Measurements from ENCODE around the gene ZIC4. TPM values are rescaled to one million over a fixed set of nuclear protein-coding genes. Genes with fewer than 3 reads are reported as not detected.

ZIC4 gene
- total and polyA plus RNA-seq, 2 donors (not counting 1 experiment from before 2014, with no cell fraction given) = not detected

DNA sequence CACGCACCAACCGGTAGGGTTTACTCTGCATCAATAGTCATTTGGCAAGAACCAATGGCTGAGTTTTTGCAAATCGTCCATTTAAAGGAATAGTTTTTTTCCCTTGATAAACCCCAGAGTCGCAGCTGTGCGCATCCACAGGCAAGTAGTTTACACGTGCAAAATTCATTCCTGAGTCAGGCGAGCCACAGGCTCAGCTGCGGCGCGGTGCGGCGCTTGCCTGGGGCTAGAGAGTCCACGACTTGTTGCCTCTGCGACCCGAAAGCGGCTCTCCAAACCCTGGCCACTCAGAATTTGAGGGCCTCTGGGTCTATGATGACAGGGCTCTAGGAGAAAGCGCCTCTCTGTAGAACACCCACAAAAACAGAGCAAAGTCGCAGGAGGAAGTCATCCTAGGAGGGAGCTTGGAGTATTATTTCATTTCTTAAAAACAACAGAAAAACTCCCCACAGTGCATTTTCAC is 36.7 kb downstream of the ZIC4 start:
- DNase-seq (ENCODE audit: low read depth in 2 of 2) = no peak
- no peaks in the 10 kb centered on the region for H3K4me1 ChIP-seq (ENCODE audit: control insufficient read depth, extremely low read depth, insufficient read depth, low read length)
- no peaks in the 10 kb centered on the region for H3K79me2 ChIP-seq (ENCODE audit: control insufficient read depth, insufficient read depth, low read length)
- H3K9me3 ChIP-seq (ENCODE audit: control insufficient read depth, insufficient read depth, low read depth, low read length) = no peaks in the 10 kb centered on the region
- H3K36me3 ChIP-seq (ENCODE audit: control insufficient read depth, insufficient read depth, low read length) = no peaks in the 10 kb centered on the region
- H3K27ac ChIP-seq (ENCODE audit: insufficient read depth, low read length) = no peak overlapping the region
- H3K4me3 ChIP-seq (replicated peaks in 1 of 4; ENCODE audit: control extremely low read depth in 1 of 4, insufficient read depth in 1 of 4, low read depth in 3 of 4, low read length in 4 of 4) = no peak overlapping the region
- peaks cover 65% of the 10 kb centered on the region for H3K27me3 ChIP-seq (ENCODE audit: control insufficient read depth, insufficient read depth, low read length)
- H4K20me1 ChIP-seq (ENCODE audit: control insufficient read depth, extremely low read depth, insufficient read depth, low read length) = no peaks in the 10 kb centered on the region
- H3K4me2 ChIP-seq (ENCODE audit: extremely low read depth, insufficient read depth, low read length) = no peak overlapping the region
- no peak overlapping the region for H2AFZ ChIP-seq (ENCODE audit: low read length)
- no peak for TF ChIP-seq EZH2 (IDR thresholded peaks at IDR 0.05; ENCODE audit: low read length, missing control alignments)
- TF ChIP-seq, protein P1, sequence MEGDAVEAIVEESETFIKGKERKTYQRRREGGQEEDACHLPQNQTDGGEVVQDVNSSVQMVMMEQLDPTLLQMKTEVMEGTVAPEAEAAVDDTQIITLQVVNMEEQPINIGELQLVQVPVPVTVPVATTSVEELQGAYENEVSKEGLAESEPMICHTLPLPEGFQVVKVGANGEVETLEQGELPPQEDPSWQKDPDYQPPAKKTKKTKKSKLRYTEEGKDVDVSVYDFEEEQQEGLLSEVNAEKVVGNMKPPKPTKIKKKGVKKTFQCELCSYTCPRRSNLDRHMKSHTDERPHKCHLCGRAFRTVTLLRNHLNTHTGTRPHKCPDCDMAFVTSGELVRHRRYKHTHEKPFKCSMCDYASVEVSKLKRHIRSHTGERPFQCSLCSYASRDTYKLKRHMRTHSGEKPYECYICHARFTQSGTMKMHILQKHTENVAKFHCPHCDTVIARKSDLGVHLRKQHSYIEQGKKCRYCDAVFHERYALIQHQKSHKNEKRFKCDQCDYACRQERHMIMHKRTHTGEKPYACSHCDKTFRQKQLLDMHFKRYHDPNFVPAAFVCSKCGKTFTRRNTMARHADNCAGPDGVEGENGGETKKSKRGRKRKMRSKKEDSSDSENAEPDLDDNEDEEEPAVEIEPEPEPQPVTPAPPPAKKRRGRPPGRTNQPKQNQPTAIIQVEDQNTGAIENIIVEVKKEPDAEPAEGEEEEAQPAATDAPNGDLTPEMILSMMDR (conservative IDR thresholded peaks at IDR 0.05 in 1 of 2, IDR thresholded peaks at IDR 0.05 in 1 of 2; ENCODE audit: low read depth in 1 of 2, low read length in 2 of 2) = no peak
- no peak overlapping the region for H3K9ac ChIP-seq (ENCODE audit: insufficient read depth, low read length)

DNA sequence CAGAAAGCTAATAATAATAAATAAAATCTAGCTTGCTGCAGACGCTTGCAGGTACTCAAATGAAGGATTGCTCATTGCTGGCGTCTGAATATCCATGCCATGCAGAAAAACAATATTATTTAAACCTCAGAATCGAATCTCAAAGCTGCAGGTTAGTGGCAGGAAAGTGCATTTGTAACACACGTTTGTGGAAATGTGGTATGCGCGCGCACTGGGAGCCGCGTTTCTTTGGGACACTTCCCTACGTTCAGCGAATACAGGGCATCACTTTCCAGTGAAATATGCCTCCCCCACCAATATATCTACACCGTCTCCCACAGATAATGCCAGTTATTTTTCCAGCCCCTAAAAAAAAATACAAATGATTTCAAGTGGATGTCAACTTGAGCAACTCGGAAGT is 37.1 kb downstream of the ZIC4 start:
- Histone ChIP-seq H3K4me3 (replicated peaks in 1 of 4; ENCODE audit: control extremely low read depth in 1 of 4, insufficient read depth in 1 of 4, low read depth in 3 of 4, low read length in 4 of 4) (no peak overlapping the region), H3K4me2 (ENCODE audit: extremely low read depth, insufficient read depth, low read length) (no peak overlapping the region), H3K9me3 (ENCODE audit: control insufficient read depth, insufficient read depth, low read depth, low read length) (no peaks in the 10 kb centered on the region), H3K9ac (ENCODE audit: insufficient read depth, low read length) (no peak overlapping the region), H3K79me2 (ENCODE audit: control insufficient read depth, insufficient read depth, low read length) (no peaks in the 10 kb centered on the region), H3K4me1 (ENCODE audit: control insufficient read depth, extremely low read depth, insufficient read depth, low read length) (no peaks in the 10 kb centered on the region), H3K27me3 (ENCODE audit: control insufficient read depth, insufficient read depth, low read length) (peaks cover 68% of the 10 kb centered on the region), H3K36me3 (ENCODE audit: control insufficient read depth, insufficient read depth, low read length) (no peaks in the 10 kb centered on the region), H2AFZ (ENCODE audit: low read length) (no peak overlapping the region), H3K27ac (ENCODE audit: insufficient read depth, low read length) (no peak overlapping the region), H4K20me1 (ENCODE audit: control insufficient read depth, extremely low read depth, insufficient read depth, low read length) (no peaks in the 10 kb centered on the region)
- TF ChIP-seq, protein P1 (conservative IDR thresholded peaks at IDR 0.05 in 1 of 2, IDR thresholded peaks at IDR 0.05 in 1 of 2; ENCODE audit: low read depth in 1 of 2, low read length in 2 of 2) = no peak
- no peak for TF ChIP-seq EZH2 (IDR thresholded peaks at IDR 0.05; ENCODE audit: low read length, missing control alignments)
- DNase-seq (ENCODE audit: low read depth in 2 of 2) = no peak

DNA sequence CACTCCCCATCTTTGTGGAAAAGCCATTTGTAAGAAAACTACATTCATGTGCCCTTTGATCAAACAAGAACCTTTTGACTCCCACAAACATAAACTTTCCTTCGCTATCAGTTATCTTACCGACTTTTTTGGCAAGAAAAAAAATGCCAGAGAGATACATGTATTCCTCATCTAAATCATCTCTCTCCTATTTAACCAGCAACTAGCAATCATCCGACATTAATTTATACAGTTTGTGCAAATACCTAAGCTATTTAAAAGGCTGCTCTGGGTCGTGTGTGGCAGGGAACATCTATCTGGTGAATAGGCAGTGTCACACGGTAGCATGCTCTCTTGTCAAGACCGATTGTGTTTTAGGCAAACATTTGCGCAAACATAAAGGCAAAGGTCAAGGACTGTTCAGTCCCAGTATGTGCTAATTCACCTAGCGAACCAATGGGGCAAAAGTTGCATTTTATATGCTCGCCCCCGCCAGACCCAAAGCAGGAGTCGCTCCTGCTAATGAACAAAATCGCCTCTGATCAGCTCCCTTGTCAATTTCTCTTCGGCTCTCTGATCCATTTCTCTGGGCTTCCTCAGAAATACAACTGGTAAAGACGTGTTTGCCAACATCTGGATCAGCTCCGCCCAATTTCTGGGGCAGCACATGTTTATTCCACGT is 37.7 kb downstream of the ZIC4 start:
- Histone ChIP-seq H4K20me1 (ENCODE audit: control insufficient read depth, extremely low read depth, insufficient read depth, low read length) (no peaks in the 10 kb centered on the region), H3K9me3 (ENCODE audit: control insufficient read depth, insufficient read depth, low read depth, low read length) (no peaks in the 10 kb centered on the region), H3K79me2 (ENCODE audit: control insufficient read depth, insufficient read depth, low read length) (no peaks in the 10 kb centered on the region), H3K4me2 (ENCODE audit: extremely low read depth, insufficient read depth, low read length) (no peak overlapping the region), H3K27me3 (ENCODE audit: control insufficient read depth, insufficient read depth, low read length) (peaks cover 68% of the 10 kb centered on the region), H2AFZ (ENCODE audit: low read length) (no peak overlapping the region), H3K9ac (ENCODE audit: insufficient read depth, low read length) (no peak overlapping the region), H3K27ac (ENCODE audit: insufficient read depth, low read length) (no peak overlapping the region), H3K4me1 (ENCODE audit: control insufficient read depth, extremely low read depth, insufficient read depth, low read length) (no peaks in the 10 kb centered on the region), H3K4me3 (replicated peaks in 1 of 4; ENCODE audit: control extremely low read depth in 1 of 4, insufficient read depth in 1 of 4, low read depth in 3 of 4, low read length in 4 of 4) (no peak overlapping the region), H3K36me3 (ENCODE audit: control insufficient read depth, insufficient read depth, low read length) (no peaks in the 10 kb centered on the region)
- no peak for DNase-seq (ENCODE audit: low read depth in 2 of 2)
- TF ChIP-seq EZH2 (IDR thresholded peaks at IDR 0.05; ENCODE audit: low read length, missing control alignments) = peak; percentile 62
- TF ChIP-seq, protein P1 (conservative IDR thresholded peaks at IDR 0.05 in 1 of 2, IDR thresholded peaks at IDR 0.05 in 1 of 2; ENCODE audit: low read depth in 1 of 2, low read length in 2 of 2) = no peak
